CD4-positive, alpha-beta T cell (primary cell): ENCODE results near the gene TNRC6B. TPM values are rescaled to one million over a fixed set of nuclear protein-coding genes. Genes with fewer than 3 reads are reported as not detected.

Source experiments
- ATAC-seq: fragments of 200-7000 bp; cut with Tn5 transposase; one replicate; pipeline ENCODE4 v1.10.0; 2022; ENCODE audit warnings: mild to moderate bottlenecking; ENCODE audit not compliant: poor library complexity
- CTCF ChIA-PET: fragments of 350-600 bp; sonication (Branson Sonifier 250); formaldehyde crosslinking; loops from one replicate; lab custom pipeline; 2021; ENCODE audit warnings: antibody characterized with exemption, inconsistent platforms; lab: Charles Lee
- POLR2A ChIA-PET: fragments of 350-600 bp; sonication (Branson Sonifier 250); formaldehyde crosslinking; loops from one replicate; lab custom pipeline; 2021; ENCODE audit warnings: antibody characterized with exemption, inconsistent platforms; lab: Charles Lee
- DNase-seq, 14 experiments: peaks; one replicate each; pipeline ENCODE4 v3.0.0-alpha.2; 2013 to 2020; ENCODE audit warnings: mixed read lengths in 2 of 14
- H3K27ac ChIP-seq, 2 donors: one replicate each; pipeline versions ENCODE4 v1.5.1 to v1.7.0; 2013; ENCODE audit warnings: low read length in 2 of 2, low read depth in 1 of 2, mild to moderate bottlenecking in 1 of 2
- H3K27me3 ChIP-seq, 2 experiments: 1 replicate in 1 of 2; 2 replicates in 1 of 2; pipeline versions ENCODE4 v1.6.1 to v1.7.0; 2013; ENCODE audit warnings: low read length in 2 of 2, control low read depth in 1 of 2, mild to moderate bottlenecking in 1 of 2, moderate library complexity in 1 of 2; ENCODE audit not compliant: insufficient read depth in 2 of 2, control insufficient read depth in 1 of 2
- H3K36me3 ChIP-seq: one replicate; pipeline ENCODE4 v1.6.1; 2013; ENCODE audit warnings: low read length, control low read depth; ENCODE audit not compliant: insufficient read depth
- H3K4me1 ChIP-seq: one replicate; pipeline ENCODE4 v1.6.1; 2013; ENCODE audit warnings: low read length, control low read depth; ENCODE audit not compliant: insufficient read depth
- H3K4me3 ChIP-seq: one replicate; pipeline ENCODE4 v1.5.1; 2013; ENCODE audit warnings: mild to moderate bottlenecking, low read length, moderate library complexity
- H3K9me3 ChIP-seq, 2 experiments: 1 replicate in 1 of 2; 2 replicates in 1 of 2; pipeline versions ENCODE4 v1.6.1 to v1.7.0; 2013; ENCODE audit warnings: low read length in 2 of 2, mild to moderate bottlenecking in 2 of 2, control low read depth in 1 of 2, moderate library complexity in 1 of 2; ENCODE audit not compliant: control insufficient read depth in 1 of 2, insufficient read depth in 1 of 2
- H3K27ac Mint-ChIP-seq: one replicate; pipeline ENCODE4 v1.8.0; 2020; ENCODE audit warnings: mixed read lengths
- H3K27me3 Mint-ChIP-seq: one replicate; pipeline ENCODE4 v1.8.0; 2021; ENCODE audit warnings: mixed read lengths
- H3K36me3 Mint-ChIP-seq: one replicate; pipeline ENCODE4 v1.8.0; 2021; ENCODE audit warnings: low read depth, mixed read lengths
- H3K4me1 Mint-ChIP-seq: one replicate; pipeline ENCODE4 v1.8.0; 2021; ENCODE audit warnings: low read depth, mixed read lengths
- H3K4me3 Mint-ChIP-seq: one replicate; pipeline ENCODE4 v1.8.0; 2020; ENCODE audit warnings: mild to moderate bottlenecking, mixed read lengths
- H3K9me3 Mint-ChIP-seq: one replicate; pipeline ENCODE4 v1.8.0; 2020; ENCODE audit warnings: mixed read lengths
- CTCF ChIP-seq: fragments of 200-600 bp; IDR thresholded peaks from one replicate; pipeline ENCODE4 v1.8.0; 2022; ENCODE audit warnings: antibody characterized with exemption, mild to moderate bottlenecking
- intact Hi-C, 2 experiments: fragments of 100-400 bp; cut with DNase I in 1 of 2; cut with micrococcal nuclease in 1 of 2; formaldehyde crosslinking; loops; one replicate each; pipeline versions ENCODE4 v1.15.1 to v1.9.0; 2023 to 2025; cut with DNase I, micrococcal nuclease
- total RNA-seq, 174 experiments: library from RNA in 2 of 174; stranded (reverse) in 2 of 174; gene quantifications; one replicate each; pipeline ENCODE4 v1.2.3 and lab custom pipeline; 2021 to 2026

Gene TNRC6B
- total RNA-seq, 2 experiments from 2014 or later = 110 to 111 TPM

GRCh38 chr22:40215266-40215665, 37.5 kb downstream of the TNRC6B start:
- H3K4me3 Mint-ChIP-seq = peak overlapping the region; percentile 71
- Histone ChIP-seq H3K36me3 (no peaks in the 10 kb centered on the region), H3K4me1 (peaks cover 88% of the 10 kb centered on the region), H3K4me3 (no peak overlapping the region), H3K27me3 (no peaks in the 10 kb centered on the region), H3K27ac (peak overlapping the region; percentile 50 to 59), H3K9me3 (no peaks in the 10 kb centered on the region)
- CTCF ChIA-PET = interaction anchor here (1.2 to 1.5 kb wide), 2 partner anchors 9 to 26 kb away, joined by 3 to 6 read pairs; no protein-coding TSS in a partner anchor
- intact Hi-C loops = loop anchor here in 1 of 2 experiments (5.0 kb wide), 1 partner anchor 38 kb away; the partner anchor contains the start of gene TNRC6B
- no peak for TF ChIP-seq CTCF
- H3K4me1 Mint-ChIP-seq = peaks cover 90% of the 10 kb centered on the region
- peaks cover 11% of the 10 kb centered on the region for H3K36me3 Mint-ChIP-seq
- H3K27ac Mint-ChIP-seq = peak overlapping the region; percentile 91
- DNase-seq (peak in 3 of 14 experiments; percentile 36 to 50 (median 49)), ATAC-seq (no peak)
- POLR2A ChIA-PET = interaction anchor here (0.8 to 1.8 kb wide), 7 partner anchors 8 to 171 kb away, joined by 3 to 12 read pairs (median 3); partner anchors contain the start of gene ADSL
- no peaks in the 10 kb centered on the region for H3K9me3 Mint-ChIP-seq
- H3K27me3 Mint-ChIP-seq = no peaks in the 10 kb centered on the region

DNA sequence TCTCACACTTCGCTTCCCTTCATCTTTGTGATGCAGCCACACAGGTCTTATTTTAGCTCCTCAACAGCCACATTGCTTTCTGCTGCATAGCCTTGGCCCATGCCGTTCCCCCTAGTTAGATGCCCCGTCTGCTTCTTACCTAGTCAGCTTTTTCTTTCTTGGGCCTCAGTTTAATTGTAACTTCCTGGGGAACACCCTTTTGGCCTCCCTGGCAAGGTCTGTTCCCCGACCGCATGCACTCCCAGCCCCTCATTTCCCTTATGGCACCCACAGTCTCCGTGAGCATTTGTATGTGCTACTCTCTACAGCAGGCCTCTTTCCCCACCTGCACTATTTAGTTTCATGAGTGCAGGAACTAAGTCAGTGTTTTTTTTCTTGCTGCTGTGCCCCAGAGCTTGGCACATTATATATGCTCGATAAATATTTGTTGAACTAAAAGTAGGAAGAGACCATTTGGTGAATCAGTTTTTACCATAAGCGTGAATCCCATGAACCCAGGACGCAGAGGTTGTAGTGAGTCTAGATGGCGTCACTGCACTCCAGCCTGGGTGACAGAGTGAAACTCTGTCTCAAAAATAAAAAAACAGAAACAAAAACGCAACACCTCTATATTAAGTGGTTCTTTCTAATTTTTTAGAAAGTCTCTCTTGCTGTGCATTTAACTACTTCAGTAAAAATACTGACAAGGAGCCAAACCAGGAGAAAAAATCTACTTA, 38.5 kb downstream of the TNRC6B start:
- ATAC-seq (peak; percentile 66), DNase-seq (peak in 6 of 14 experiments; percentile 17 to 72 (median 52))
- no peaks in the 10 kb centered on the region for H3K27me3 Mint-ChIP-seq
- peaks cover 90% of the 10 kb centered on the region for H3K4me1 Mint-ChIP-seq
- peaks cover 3% of the 10 kb centered on the region for H3K36me3 ChIP-seq
- peaks cover 91% of the 10 kb centered on the region for H3K4me1 ChIP-seq
- H3K4me3 Mint-ChIP-seq = peak overlapping the region; percentile 71
- intact Hi-C loops = loop anchor here in 1 of 2 experiments (1.0 to 5.0 kb wide), 2 partner anchors 25 to 39 kb away; partner anchors contain the start of gene TNRC6B
- peak overlapping the region; percentile 50 to 59 for H3K27ac ChIP-seq
- peak overlapping the region; percentile 3 for H3K4me3 ChIP-seq
- H3K9me3 Mint-ChIP-seq = no peaks in the 10 kb centered on the region
- ChIA-PET CTCF (interaction anchor here (1.2 to 1.5 kb wide), 2 partner anchors 9 to 25 kb away, joined by 3 to 6 read pairs; no protein-coding TSS in a partner anchor), POLR2A (interaction anchor here (0.8 to 1.8 kb wide), 7 partner anchors 9 to 172 kb away, joined by 3 to 12 read pairs (median 3); partner anchors contain the start of gene ADSL)
- peaks cover 15% of the 10 kb centered on the region for H3K36me3 Mint-ChIP-seq
- H3K9me3 ChIP-seq = no peaks in the 10 kb centered on the region
- H3K27me3 ChIP-seq = no peaks in the 10 kb centered on the region
- no peak for TF ChIP-seq CTCF
- peak overlapping the region; percentile 91 for H3K27ac Mint-ChIP-seq

DNA sequence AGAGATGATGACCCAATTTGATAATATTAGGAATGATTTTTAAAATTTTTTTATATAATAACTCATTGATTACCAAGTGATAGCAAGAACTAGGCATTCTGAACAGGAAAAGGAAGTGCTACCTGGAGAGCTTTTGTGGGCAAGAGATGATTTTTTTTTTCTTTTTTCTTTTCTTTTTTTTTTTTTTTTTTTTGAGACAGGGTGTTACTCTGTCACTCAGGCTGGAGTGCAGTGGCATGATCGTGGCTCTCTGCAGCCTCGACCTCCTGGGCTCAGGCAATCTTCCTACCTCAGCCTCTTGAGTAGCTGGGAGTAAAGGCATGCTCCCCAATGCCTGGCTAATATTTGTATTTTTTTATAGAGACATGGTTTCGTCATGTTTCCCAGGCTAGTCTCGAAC, 40.4 kb downstream of the TNRC6B start:
- peak overlapping the region; percentile 91 for H3K27ac Mint-ChIP-seq
- H3K36me3 Mint-ChIP-seq = peaks cover 19% of the 10 kb centered on the region
- Histone ChIP-seq H3K4me3 (no peak overlapping the region), H3K27ac (peak overlapping the region; percentile 37 to 57), H3K27me3 (no peaks in the 10 kb centered on the region), H3K36me3 (peaks cover 3% of the 10 kb centered on the region), H3K9me3 (no peaks in the 10 kb centered on the region), H3K4me1 (peaks cover 94% of the 10 kb centered on the region)
- peak overlapping the region; percentile 20 for H3K4me3 Mint-ChIP-seq
- CTCF ChIA-PET = interaction anchor here (0.7 kb wide), 2 partner anchors 33 to 127 kb away, joined by 3 read pairs; no protein-coding TSS in a partner anchor
- H3K9me3 Mint-ChIP-seq = no peaks in the 10 kb centered on the region
- TF ChIP-seq CTCF = no peak
- ATAC-seq (peak; percentile 53), DNase-seq (peak in 4 of 14 experiments; percentile 32 to 48 (median 40))
- H3K27me3 Mint-ChIP-seq = no peaks in the 10 kb centered on the region
- intact Hi-C loops = loop anchor here in 1 of 2 experiments (5.0 kb wide), 1 partner anchor 41 kb away; the partner anchor contains the start of gene TNRC6B
- H3K4me1 Mint-ChIP-seq = peaks cover 89% of the 10 kb centered on the region
- POLR2A ChIA-PET = interaction anchor here (0.7 to 1.2 kb wide), 5 partner anchors 23 to 174 kb away, joined by 3 to 5 read pairs (median 4); partner anchors contain the start of genes ADSL and TNRC6B
